ENCODE measurements around the gene MCU.
"Not testable (repeated sequence)": the region's sequence is repeated elsewhere in the genome, so short reads cannot be mapped to it uniquely, and the experiment has no call there.

Gene MCU

DNA sequence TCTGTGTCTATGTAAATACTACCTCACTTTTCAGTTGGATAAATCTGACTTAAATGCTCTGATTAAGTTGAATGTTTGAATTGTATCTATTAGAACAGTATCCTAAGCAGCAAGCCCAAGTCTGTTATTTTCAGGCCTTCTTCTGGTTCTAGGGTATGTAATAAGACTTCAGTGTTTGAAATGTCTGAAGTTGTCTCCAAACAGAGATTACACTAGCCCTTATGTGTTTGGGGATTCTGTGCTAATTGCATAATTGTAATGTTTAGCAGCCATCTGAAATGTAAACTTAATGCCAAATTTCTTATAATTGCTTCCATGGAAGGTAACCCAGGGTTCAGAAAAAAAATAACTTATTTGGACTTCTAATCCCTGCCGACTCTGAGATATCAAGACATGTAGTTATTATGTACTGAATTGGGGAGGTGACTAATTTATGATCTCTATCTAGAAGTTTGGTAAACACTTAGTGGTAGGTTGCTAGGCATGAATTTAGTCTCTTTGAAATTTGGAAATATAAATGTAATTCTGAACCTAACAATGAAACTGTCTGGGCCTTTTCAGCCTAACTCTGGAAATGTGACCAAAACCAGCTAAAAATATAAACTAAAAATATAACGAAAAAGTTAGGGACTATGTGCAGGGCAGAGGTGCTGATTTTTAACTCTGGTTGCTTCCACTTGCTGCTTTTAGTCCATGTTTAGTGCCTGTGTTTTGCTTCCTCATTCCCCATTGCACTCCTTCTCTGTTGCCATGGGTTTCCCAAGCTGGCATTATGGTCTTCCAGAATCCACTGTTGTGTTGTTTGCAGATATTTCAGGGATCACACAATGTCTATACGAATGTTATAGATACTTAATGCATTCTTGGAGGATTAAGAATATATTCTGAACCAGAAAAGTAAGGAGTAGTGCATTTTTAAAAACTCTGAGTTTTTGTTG, 54.8 kb downstream of the MCU start:
- Histone ChIP-seq H3K4me1 (ENCODE audit: insufficient read depth, low read length) (peaks cover 7% of the 10 kb centered on the region; the same call in 1 of the 2 replicates), H3K9ac (ENCODE audit: low read depth, low read length) (no peak overlapping the region), H3K9me3 (ENCODE audit: control insufficient read depth, insufficient read depth, low read length) (no peaks in the 10 kb centered on the region), H3K36me3 (ENCODE audit: insufficient read depth, low read length) (no peaks in the 10 kb centered on the region)

DNA sequence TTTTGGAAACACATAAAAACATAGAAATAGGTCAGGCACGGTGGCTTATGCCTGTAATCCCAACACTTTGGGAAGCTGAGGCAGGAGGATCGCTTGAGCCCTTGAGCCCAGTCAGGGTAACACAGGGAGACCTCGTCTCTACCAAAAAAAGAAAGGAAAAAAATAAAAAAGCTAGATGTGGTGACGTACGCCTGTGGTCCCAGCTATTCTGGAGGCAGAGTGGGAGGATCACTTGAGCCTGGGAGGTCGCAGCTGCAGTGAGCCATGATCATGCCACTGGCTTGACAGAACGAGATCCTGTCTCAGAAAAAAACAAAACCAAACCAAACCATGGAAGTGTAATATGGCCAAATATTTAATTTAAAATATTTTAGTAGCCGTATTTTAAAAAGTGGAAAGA, 55.6 kb downstream of the MCU start:
- peaks cover 10% of the 10 kb centered on the region; the same call in 1 of the 2 replicates for H3K4me1 ChIP-seq (ENCODE audit: insufficient read depth, low read length)
- no peaks in the 10 kb centered on the region for H3K9me3 ChIP-seq (ENCODE audit: control insufficient read depth, insufficient read depth, low read length)
- H3K36me3 ChIP-seq (ENCODE audit: insufficient read depth, low read length) = no peaks in the 10 kb centered on the region
- no peak overlapping the region for H3K9ac ChIP-seq (ENCODE audit: low read depth, low read length)

DNA sequence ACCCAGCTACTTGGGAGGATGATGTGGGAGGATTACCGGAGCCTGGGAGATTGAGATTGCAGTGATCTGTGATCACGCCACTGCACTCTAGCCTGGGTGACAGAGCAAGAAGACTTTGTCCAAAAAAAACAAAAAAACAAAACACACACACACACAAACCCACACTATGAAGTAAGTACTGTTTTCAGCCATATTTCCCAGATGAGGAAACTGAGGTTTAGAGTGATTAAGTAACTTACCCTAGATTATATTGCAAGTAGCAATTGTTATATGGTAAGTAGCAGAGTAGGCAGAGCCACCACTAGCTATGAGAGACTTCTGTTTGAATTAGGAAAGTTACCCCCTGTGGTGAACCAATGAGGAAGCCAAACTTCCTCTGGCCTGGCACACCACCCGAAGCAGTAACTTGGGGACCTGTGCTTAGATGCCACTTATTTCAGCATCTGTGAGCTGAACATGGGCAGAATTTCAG, 61.9 kb downstream of the MCU start:
- H3K36me3 ChIP-seq (ENCODE audit: insufficient read depth, low read length) = no peaks in the 10 kb centered on the region
- no peak overlapping the region for H3K9ac ChIP-seq (ENCODE audit: low read depth, low read length)
- no peaks in the 10 kb centered on the region for H3K9me3 ChIP-seq (ENCODE audit: control insufficient read depth, insufficient read depth, low read length)
- peaks cover 46% of the 10 kb centered on the region for H3K4me1 ChIP-seq (ENCODE audit: insufficient read depth, low read length)

DNA sequence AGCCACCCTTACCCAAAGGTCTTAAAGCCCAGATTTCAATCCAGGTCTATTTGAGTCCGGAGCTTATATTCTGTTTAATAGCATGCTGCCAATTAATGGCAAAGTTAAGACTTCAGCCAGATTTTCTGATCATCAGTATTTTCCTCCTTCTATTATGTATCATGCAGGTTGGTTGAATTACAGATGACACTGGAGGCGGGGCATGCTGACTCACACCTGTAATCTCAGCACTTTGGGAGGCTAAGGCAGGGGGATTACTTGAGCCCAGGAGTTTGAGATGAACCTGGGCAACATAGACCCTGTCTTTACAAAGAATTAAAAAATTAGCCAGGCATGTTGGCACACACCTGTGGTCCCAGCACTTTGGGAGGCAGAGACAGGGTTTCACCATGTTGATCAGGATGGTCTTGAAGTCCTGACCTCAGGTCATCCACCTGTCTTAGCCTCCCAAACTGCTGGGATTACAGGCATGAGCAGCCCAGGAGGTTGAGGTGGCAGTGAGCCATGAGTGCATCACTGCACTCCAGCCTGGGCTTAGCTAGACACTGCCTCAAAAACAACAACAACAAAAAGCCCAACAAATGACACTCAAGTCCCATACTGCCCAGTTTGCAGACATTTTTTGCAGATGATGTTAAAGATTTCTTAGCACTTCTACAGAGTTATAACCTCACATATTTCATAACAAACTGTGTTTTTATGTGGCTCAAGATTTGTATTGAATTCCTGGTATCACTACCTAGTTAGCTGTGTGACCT, 62.5 kb downstream of the MCU start:
- Histone ChIP-seq H3K4me1 (ENCODE audit: insufficient read depth, low read length) (peaks cover 50% of the 10 kb centered on the region), H3K9ac (ENCODE audit: low read depth, low read length) (no peak overlapping the region), H3K36me3 (ENCODE audit: insufficient read depth, low read length) (no peaks in the 10 kb centered on the region), H3K9me3 (ENCODE audit: control insufficient read depth, insufficient read depth, low read length) (no peaks in the 10 kb centered on the region)

DNA sequence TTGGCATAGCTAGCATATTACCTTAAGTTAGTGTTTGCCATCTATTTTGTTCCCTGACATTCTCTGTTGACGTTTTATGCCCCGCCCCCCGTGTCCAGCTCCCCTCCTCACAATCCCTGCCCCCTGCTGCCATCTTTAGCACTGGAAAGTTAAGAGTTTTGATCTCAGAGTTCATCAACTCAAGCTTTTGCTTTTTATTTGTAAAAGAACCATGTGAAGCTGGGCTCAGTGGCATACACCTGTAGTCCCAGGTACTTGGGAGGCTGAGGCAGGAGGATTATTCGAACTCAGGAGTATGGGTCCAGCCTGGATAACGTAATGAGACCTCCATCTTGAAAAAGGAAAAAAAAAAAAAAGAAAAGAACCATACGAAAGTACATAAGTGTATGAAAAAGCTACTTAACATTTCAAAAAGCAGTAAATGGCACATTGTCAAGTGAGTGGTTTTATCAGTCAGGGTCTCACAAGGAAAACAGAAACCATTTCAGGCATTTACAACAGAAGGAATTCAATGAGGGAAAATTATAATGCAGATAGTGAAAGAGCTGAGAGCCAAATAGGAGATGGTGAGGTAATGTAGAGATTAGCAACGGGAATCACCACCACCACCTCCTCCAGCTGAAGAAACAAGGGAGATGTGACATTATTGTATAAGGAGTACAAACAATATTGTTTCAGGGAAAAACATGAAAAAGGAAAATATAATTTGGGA, 64.9 kb downstream of the MCU start:
- Histone ChIP-seq H3K4me1 (ENCODE audit: insufficient read depth, low read length) (peaks cover 55% of the 10 kb centered on the region), H3K9ac (ENCODE audit: low read depth, low read length) (peak overlapping the region; percentile 28), H3K9me3 (ENCODE audit: control insufficient read depth, insufficient read depth, low read length) (no peaks in the 10 kb centered on the region), H3K36me3 (ENCODE audit: insufficient read depth, low read length) (no peaks in the 10 kb centered on the region)

DNA sequence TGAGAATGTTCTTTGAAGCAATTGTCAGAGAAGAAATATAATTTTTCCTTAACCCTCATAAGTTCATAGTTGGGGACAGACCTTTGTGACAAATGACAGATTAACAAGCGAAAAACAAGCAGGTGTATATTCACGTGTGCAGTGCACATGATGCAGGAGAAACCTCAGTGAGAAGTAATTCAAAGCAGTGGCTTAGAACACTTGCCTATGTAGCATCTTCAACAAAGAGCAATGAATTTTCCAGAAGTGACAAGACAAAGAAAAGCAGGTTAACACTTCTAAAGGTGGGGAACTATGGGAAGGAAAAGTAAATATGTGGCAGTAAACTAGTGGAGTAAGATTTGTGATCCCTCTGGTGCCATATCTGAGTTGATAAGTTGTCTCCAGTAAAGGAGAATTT, 65.8 kb downstream of the MCU start:
- Histone ChIP-seq H3K9me3 (ENCODE audit: control insufficient read depth, insufficient read depth, low read length) (no peaks in the 10 kb centered on the region), H3K36me3 (ENCODE audit: insufficient read depth, low read length) (no peaks in the 10 kb centered on the region), H3K9ac (ENCODE audit: low read depth, low read length) (peak overlapping the region; percentile 2; the same call in 1 of the 2 replicates), H3K4me1 (ENCODE audit: insufficient read depth, low read length) (peaks cover 50% of the 10 kb centered on the region)

DNA sequence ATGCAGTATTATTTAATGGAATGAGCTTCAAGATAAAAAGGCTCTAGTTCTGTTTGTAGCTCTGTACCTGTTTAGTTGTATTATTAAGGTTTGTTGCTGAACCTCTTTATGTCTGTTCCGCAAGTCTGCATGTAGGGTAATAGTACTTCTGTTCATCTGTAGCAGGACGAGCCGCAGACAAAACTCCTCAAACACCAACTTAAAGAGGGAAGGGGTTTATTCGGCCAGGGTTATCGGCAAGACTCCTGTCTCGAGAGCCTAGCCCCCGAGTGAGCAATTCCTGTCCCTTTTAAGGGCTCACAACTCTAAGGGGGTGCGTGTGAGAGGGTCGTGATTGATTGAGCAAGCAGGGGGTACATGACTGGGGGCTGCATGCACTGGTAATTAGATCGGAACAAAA, 67.0 kb downstream of the MCU start:
- H3K36me3 ChIP-seq (ENCODE audit: insufficient read depth, low read length); H3K9ac ChIP-seq (ENCODE audit: low read depth, low read length); H3K9me3 ChIP-seq (ENCODE audit: control insufficient read depth, insufficient read depth, low read length): not testable (repeated sequence)
- H3K4me1 ChIP-seq (ENCODE audit: insufficient read depth, low read length) = peaks cover 52% of the 10 kb centered on the region

DNA sequence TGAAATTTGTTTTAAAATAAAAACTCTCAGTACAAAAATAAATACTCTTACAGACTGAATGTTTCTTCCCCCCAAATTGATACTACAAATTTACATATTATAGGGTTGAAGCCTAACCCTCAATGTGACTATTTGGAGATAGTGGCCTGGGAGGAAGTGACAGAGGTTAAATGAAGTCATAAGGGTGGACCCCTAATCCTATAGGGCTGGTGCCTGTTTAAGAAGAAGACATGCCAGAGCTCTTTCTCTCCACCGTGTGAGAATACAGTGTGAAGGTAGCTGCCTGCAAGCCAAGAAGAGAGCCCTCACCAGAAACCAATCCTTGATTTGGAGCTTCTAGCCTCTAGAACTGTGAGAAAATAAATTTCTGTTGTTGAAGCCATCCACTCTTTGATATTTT, 67.6 kb downstream of the MCU start:
- Histone ChIP-seq H3K36me3 (ENCODE audit: insufficient read depth, low read length) (no peaks in the 10 kb centered on the region), H3K9ac (ENCODE audit: low read depth, low read length) (no peak overlapping the region), H3K9me3 (ENCODE audit: control insufficient read depth, insufficient read depth, low read length) (no peaks in the 10 kb centered on the region), H3K4me1 (ENCODE audit: insufficient read depth, low read length) (peaks cover 47% of the 10 kb centered on the region)

DNA sequence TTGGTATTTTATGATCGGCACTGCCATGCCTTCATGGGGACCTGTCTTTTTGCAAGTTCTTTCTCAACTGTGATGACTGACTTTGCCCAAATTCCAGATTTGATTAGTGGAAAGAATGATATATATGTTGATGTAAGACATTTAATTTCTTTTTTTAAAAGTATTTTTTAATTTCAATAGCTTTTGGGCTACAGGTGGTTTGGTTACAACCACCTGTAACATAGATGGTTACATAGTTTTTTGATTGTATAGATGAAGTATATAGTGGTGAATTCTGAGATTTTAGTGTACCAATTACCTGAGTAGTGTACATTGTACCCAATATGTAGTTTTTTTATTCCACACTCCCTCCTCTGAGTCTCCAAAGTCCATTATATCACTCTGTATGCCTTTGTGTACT, 69.6 kb downstream of the MCU start:
- H3K9ac ChIP-seq (ENCODE audit: low read depth, low read length) = no peak overlapping the region
- peaks cover 31% of the 10 kb centered on the region for H3K4me1 ChIP-seq (ENCODE audit: insufficient read depth, low read length)
- H3K9me3 ChIP-seq (ENCODE audit: control insufficient read depth, insufficient read depth, low read length) = no peaks in the 10 kb centered on the region
- no peaks in the 10 kb centered on the region for H3K36me3 ChIP-seq (ENCODE audit: insufficient read depth, low read length)

DNA sequence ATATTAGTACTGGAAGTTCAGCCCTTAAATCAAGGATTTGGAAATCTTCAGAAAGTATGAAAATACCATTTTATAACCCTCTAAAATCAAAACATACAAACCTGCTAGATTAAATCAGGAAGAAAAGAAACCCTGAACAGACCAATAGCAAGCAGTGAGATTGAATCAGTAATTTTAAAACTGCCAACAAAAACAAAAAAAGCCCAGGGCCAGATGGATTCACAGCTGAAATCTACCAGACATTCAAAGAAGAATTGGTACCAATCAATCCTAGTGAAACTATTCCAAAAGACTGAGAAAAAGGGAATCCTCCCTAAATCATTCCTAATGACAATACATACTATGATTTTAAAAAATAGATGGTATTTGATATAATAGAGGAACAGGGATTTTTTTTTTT, 70.1 kb downstream of the MCU start:
- no peak overlapping the region for H3K9ac ChIP-seq (ENCODE audit: low read depth, low read length)
- no peaks in the 10 kb centered on the region for H3K36me3 ChIP-seq (ENCODE audit: insufficient read depth, low read length)
- H3K9me3 ChIP-seq (ENCODE audit: control insufficient read depth, insufficient read depth, low read length) = no peaks in the 10 kb centered on the region
- H3K4me1 ChIP-seq (ENCODE audit: insufficient read depth, low read length) = peaks cover 30% of the 10 kb centered on the region

DNA sequence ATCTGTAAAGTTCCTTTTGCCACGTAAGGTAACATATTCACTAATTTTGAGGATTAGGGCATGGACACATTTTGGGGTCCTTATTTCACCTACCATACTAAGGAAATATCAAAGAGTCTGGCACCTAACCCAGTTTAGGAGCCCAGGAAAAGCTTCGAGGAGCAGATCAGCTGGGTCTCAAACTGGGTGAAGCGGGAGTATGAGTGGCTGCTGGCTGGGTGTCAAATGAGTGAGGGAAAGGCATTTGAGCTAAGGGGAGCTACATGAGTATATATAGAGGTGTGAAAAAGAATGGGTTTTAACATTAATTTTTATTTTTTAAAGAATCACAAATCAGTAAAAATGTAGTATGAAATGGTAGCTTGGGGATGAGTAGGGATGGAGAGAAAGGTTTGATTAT, 71.3 kb downstream of the MCU start:
- H3K9ac ChIP-seq (ENCODE audit: low read depth, low read length) = no peak overlapping the region
- H3K9me3 ChIP-seq (ENCODE audit: control insufficient read depth, insufficient read depth, low read length) = no peaks in the 10 kb centered on the region
- H3K36me3 ChIP-seq (ENCODE audit: insufficient read depth, low read length) = no peaks in the 10 kb centered on the region
- H3K4me1 ChIP-seq (ENCODE audit: insufficient read depth, low read length) = peaks cover 23% of the 10 kb centered on the region

DNA sequence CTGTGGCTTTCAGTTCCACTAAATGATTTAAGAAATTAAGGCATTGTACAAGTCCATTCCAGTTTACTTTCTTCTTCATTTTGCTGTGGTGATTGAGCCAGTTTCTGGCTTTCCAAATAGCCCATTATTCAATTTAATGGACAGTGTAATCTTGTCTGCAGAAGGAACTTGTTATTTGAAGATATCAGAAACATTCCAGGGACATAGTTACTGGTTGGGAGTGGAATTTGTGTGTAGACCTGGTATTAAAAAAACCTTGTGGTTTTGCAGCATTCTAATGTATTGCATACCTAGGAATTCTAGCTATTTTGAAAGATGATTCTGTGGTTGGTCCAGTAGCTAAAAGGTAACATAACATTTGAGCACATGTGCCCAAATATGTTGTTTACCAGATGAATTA, 72.2 kb downstream of the MCU start:
- no peaks in the 10 kb centered on the region for H3K36me3 ChIP-seq (ENCODE audit: insufficient read depth, low read length)
- no peaks in the 10 kb centered on the region for H3K9me3 ChIP-seq (ENCODE audit: control insufficient read depth, insufficient read depth, low read length)
- H3K9ac ChIP-seq (ENCODE audit: low read depth, low read length) = no peak overlapping the region
- peaks cover 14% of the 10 kb centered on the region for H3K4me1 ChIP-seq (ENCODE audit: insufficient read depth, low read length)

DNA sequence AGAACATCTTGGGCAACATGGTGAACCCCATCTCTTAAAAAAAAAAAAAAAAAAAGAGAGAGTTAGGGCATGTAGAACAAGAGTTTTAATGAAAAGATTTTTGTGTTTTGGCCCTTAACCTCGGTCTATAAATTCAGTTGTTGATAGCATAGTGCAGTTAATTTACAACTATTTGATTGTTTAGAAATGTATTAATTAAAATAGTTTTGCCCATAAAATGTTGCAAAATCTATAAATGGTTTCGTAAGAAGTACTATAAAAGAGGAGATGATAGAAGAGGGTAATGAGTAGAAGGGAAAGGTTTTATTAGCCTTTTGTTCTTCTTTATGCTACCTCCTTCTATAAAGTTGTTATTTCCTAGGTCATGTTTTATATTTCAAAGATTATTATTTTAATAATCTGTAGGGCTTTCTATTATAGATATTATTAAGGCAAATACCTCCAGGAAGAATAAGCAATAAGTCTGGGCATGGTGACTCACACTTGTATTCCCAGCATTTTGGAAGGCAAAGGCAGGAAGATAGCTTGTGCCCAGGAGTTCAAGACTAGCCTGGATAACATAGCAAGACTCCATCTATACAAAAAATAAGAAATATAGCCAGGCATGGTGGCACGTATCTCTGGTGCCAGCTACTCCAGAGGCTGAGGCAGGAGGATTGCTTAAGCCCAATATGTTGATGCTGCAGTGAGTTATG, 73.3 kb downstream of the MCU start:
- no peaks in the 10 kb centered on the region for H3K36me3 ChIP-seq (ENCODE audit: insufficient read depth, low read length)
- H3K9ac ChIP-seq (ENCODE audit: low read depth, low read length) = no peak overlapping the region
- no peaks in the 10 kb centered on the region for H3K9me3 ChIP-seq (ENCODE audit: control insufficient read depth, insufficient read depth, low read length)
- peaks cover 8% of the 10 kb centered on the region; the same call in 1 of the 2 replicates for H3K4me1 ChIP-seq (ENCODE audit: insufficient read depth, low read length)

DNA sequence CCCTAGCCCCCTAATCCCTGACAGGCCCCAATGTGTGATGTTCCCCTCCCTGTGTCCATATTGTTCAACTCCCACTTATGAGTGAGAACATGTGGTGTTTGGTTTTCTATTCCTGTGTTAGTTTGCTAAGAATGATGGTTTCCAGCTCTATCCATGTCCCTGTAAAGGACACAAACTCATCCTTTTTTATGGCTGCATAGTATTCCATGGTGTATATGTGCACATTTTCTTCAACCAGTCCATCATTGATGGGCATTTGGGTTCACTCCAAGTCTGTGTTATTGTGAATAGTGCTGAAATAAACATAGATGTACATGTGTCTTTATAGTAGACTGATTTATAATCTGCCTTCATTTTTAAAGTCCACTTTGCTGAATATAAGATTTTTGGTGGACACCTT, 79.3 kb downstream of the MCU start:
- peaks cover 13% of the 10 kb centered on the region for H3K4me1 ChIP-seq (ENCODE audit: insufficient read depth, low read length)
- H3K36me3 ChIP-seq (ENCODE audit: insufficient read depth, low read length); H3K9me3 ChIP-seq (ENCODE audit: control insufficient read depth, insufficient read depth, low read length); H3K9ac ChIP-seq (ENCODE audit: low read depth, low read length): not testable (repeated sequence)

Data from ES-I3 (cell line).